GM20431 (cell line): ENCODE measurements around the gene UBE2E1.

Experiments
- in situ Hi-C: fragments of 300-500 bp; cut with MseI, MboI; formaldehyde crosslinking; loops from one replicate; pipeline ENCODE4 v1.15.0; 2020; ENCODE audit warnings: low sequenced_read_pairs; ENCODE audit not compliant: unreplicated experiment

UBE2E1 gene

DNA sequence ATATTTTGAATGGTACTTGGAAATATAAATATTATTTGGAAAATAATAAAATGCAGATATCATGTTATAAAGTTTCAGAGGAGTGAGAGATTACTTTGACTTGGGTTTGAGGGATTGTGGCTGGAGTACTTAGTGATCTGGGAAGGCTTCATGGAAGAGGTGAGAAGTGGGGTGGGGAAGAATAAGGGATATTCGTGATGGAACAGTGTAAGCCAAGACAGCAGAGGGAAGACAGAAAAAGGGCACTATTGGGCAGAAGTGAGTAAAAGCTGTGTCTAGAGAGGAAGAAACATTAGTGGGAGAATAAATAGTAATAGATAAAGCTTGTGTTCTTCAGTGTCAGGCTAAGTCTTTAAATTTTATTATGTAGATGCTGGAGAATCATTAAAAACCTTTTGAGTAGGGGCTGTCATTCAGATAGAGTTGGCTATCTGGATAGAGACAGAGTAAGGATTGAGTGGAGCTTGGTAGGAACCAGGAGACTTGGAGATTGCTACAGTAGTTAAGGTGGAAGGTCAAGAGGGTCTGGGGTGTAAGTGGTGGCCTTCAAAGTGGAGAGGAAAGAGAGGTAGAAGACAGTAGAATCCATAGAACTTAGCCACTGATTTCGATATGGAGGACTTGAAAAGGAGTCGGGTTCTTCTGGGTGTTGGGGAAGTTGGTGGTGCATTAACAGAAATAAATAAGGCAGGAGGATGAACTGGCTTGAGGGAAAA, 11.9 kb downstream of the UBE2E1 start:
- in situ Hi-C loops: no loop called here

DNA sequence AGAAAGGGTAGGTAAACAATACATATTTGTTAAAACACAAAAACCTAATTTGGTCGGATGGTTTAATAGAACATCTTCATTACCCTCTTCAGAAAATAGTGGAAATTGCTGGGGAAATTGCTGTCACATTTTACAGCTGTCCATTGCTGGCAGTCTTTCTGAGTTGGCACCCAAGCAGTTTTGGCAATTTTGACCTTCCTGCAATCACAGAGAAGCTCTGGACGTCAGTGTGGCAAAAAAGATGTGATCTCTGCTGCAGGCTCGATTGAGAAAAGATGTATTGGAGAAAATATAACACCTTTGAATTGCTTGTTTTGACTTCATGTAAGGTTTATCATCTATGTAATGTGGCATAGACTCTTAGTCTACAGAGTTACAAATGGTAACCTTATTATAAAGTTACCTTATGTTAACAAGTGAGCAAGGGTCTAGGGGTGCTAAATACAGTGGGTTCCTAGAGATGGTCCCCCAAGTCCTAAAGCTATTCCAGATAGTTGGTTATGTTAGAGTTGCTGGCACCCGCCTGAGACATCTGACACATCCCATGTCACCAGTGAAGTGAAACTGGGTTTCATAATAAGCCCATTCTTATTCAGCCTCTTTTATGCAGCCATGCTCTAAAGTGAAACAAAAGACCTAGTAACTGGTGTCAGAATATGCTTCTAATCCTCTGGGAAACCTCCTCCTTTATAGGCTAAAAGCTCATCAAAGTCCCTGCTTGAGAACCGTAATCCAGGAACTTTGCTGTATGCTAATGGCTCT, 14.0 kb downstream of the UBE2E1 start:
- in situ Hi-C loops: no loop called here

DNA sequence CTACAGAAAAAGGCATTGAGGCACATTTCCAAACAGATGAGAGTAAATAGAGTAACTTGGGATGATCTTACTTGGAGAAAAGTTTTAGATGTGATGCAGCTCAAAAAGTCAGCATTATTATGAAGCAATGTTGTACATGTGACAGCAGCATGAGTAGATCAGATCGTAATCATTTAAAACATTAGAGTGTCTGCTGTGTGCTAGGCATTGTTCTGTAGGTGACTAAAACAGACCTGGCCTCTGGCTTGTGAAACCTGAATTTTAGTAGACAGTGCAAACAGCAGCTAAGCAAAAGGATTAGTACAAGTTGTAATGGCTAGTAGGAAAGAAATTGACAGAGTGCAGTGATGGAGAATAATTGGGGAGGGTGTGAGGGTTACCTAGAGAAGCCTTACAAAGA, 15.1 kb downstream of the UBE2E1 start:
- in situ Hi-C loops: no loop called here

DNA sequence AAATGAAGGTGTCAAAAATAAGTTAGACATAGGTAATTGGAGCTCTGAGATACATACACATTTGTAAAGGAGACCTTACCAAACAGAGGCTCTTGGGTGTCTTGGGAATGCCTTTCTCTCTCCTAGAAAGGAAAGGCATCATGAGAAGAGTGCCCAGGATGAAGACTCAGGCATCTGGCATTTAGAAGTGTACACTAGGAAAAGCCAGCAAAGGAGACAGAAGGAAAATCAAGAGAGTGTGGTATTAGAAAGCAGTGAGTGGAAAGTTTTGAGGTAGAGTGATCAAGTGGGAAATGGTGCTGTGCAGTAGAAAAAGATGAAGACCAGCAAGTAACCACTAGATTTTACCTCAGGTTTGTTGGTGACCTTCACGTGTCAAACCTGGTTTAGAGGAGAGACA, 16.1 kb downstream of the UBE2E1 start:
- in situ Hi-C loops: no loop called here

DNA sequence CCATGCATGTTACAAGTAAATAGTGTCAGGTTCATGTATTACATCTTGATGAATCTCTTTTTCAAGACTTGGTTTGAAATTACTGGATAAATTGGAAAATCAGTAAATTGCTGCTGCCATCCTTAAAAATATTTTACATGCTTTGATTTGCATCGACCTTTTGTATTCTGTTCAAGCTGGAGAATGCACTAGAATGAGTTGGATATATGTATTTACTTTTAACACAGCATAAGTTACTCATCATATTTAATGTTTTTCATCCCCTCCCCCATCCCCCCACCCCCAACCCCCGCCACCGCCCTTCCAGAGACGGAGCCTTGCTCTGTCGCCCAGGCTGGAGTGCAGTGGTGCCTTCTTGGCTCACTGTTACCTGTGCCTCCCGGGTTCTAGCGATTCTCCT, 16.8 kb downstream of the UBE2E1 start:
- in situ Hi-C loops: no loop called here

DNA sequence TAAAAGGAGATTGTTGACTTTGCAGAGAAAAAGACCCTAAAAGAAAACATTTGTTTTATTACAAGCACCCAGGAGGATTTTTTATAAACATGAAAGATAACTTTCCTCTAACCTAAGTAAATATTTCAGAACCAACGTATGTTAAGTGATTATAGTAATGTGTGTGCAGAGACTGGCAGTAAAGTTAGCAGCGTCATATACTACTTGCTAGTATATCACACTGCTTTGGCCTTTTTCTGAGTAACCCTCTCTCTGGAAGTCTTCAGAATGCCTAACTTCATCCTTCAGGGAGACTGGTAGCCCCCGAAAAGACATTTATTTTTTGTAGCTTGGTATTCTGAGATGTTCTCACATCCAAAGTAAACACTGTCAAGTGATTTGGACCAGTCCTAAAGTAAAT, 17.9 kb downstream of the UBE2E1 start:
- in situ Hi-C loops: no loop called here

DNA sequence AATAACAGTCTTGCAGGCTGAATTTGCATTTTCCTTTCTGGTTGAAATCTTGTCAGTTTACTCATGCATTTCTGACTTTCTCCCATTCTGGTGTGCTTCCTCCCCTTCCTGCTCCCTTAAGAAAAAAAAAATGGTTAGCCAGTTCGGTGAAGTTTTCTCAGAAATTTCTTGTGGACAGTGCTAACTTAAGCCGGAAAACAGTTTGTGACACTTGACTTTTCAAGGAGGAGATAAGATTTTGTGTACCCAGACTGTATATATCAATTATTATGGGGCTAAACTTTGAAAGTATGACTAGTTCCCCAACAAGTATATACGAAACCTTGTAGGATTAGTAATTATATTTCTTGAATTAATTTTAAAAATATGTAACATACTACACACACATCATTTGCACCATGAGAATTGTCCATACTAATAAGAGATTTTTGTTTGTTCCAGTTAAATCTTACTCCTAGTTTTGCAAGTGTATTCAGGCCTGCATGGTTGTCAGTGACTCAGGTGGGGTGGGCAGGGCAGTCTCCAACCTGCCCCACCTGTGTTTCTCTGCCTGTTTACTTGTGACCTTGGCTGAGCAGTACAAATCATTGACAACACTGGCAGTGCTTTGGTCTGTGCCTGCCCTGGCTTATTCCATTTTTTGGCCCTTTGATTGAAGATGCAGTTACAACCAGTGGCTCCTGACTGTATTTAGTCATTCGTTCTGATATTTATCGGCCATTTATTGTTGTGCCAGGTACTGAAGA, 19.1 kb downstream of the UBE2E1 start:
- in situ Hi-C loops: no loop called here

DNA sequence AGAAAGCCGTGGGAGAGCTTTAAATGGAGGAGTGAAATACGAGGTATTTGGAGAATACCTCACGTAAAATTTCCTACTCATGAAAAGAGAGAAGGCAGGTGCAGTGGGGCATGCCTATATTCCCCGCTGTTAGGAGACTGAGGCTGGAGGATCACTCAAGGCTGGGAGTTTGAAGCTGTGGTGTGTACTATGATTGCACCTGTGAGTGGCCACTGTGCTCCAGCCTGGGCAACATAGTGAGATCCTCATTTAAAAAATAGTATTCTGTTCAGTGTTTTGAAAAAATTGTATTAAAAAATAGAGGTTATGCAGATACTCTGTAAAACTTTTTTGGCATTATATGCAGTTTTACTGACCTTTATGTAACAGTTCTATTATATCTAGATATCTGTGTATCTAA, 20.0 kb downstream of the UBE2E1 start:
- in situ Hi-C loops: no loop called here

DNA sequence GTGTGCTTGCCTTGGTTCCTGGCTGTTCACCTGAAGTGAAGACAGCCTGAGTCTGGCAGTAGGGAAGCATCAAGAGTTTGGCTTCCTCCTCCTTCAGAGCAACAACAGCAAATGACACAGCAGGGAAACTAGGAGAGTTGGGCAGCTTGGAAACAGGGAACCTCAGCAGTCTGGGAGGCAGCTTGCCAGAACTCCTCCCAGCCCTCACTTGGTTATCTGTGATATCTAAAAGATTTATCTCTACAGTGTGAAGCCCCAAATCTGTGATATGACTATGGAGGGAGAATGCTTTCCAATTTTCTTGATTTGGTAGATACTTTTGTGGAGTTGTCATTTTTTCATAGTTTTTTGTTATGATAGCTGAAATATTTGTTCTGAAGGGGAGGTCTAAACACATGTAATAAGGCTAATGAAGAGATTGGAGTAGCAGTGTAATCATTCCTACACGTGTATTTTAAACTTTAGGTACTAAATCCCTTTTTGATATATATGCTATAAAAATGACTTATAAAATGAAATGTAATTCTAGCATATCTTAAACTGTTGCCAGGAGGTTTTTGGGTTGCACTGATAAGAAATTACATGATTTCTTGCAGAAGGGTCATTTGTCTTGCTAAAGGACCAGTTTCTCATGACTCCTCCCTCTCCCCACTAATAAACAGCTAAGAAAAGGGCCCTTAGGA, 20.8 kb downstream of the UBE2E1 start:
- in situ Hi-C loops: no loop called here

DNA sequence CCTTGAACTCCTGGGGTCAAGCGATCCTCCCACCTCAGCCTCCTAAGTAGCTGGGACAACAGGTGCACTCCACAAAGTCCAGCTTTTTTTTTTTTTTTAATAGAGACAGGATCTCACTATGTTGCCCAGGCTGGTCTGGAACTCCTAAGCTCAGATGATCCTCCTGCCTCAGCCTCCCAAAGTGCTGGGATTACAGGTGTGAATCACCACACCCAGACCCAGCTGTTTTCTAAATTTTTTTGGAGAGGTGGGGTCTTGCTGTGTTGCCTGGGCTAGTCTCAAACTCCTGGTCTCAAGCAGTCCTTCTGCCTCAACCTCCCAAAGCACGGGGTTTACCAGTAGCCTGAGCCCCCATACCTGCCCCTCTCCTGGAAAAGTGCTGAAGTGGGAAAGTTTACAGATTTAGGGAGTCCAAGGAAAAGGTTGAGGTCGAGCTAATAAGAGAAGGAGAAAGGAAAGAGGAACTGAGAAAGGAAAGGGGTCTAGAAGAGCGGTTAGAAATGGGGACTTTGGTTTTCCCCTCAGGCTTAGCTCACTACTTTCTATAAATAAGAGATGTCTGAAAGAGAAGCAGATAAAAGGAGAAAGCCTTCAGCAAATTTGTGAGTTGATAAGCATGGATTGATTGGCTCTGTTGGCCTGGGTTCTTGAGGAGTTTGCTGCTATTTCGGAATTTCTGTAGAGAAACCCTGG, 23.6 kb downstream of the UBE2E1 start:
- in situ Hi-C loops: no loop called here

DNA sequence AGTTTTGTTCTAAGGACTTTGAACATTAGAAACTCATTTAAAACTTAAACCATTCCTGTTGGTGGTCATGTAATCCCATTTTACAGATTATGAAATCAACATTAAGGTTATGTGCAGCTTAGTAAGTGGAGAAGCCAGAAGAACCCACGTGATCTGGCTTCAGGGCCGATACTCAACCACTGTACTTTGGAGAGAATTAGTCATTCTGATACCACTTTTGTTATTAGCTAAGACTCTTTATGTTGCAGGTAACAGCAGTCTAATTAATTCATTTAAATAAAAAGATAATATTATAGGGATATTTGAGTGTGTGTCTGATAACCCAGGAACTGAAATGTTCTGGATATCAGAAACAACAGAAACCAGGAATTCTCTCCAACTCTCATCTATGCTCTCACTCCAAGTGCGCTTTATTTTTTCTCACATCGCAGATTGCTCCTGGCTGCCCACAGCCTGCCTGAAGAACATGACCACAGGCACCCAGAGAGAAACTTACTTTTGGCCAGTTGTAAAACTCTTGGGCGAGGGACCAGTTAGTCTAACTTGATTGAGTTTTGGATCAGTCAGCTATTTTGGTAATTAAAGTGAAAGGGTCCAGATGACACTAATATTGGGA, 25.2 kb downstream of the UBE2E1 start:
- in situ Hi-C loops: no loop called here

DNA sequence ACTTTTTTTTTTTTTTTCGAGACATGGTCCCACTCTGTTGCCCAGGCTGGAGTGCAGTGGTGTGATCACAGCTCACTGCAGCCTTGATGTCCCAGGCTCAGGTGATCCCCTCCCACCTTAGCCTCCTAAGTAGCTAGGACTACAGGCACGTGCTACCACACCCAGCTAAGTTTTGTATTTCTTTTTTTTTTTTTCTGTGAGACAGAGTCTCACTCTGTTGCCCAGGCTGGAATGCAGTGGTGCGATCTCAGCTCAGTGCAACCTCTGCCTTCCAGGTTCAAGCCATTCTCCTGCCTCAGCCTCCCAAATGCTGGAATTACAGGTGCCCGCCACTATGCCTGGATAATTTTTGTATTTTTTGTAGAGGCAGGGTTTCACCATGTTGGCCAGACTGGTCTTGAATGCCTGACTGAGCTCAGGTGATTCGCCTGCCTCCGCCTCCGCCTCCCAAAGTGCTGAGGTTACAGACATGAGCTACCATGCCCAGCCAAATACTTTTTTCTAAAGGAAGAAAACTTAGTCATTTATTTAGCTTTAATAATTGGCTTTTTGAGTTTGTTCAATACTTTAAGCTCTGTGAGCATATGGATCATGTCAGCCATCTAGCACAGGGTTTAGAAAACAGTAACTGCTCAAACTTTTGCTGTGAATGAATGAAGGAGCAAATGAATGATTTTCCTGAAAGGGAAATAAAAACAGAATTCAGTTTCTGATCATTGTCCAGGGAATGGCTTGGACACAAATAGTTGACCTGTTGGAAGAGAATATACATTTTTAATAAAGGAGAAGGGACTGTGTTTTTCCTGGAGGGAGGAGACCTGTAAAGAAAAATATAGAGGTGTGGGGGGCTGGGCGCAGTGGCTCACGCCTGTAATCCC, 26.0 kb downstream of the UBE2E1 start:
- in situ Hi-C loops: no loop called here

DNA sequence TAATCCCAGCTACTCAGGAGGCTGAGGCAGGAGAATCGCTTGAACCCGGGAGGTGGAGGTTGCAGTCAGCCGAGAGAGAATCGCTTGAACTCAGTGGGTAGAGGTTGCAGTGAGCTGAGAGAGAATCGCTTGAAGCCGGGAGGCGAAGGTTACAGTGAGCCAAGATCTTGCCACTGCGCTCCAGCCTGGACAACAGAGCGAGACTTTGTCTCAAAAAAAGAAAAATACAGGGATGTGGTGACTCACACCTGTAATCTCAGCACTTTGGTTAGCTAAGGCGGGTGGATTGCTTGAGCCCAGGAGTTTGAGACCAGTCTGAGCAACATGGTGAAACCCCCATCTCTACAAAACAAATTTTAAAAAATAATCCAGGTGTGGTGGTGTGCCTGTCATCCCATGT, 26.8 kb downstream of the UBE2E1 start:
- in situ Hi-C loops: no loop called here

DNA sequence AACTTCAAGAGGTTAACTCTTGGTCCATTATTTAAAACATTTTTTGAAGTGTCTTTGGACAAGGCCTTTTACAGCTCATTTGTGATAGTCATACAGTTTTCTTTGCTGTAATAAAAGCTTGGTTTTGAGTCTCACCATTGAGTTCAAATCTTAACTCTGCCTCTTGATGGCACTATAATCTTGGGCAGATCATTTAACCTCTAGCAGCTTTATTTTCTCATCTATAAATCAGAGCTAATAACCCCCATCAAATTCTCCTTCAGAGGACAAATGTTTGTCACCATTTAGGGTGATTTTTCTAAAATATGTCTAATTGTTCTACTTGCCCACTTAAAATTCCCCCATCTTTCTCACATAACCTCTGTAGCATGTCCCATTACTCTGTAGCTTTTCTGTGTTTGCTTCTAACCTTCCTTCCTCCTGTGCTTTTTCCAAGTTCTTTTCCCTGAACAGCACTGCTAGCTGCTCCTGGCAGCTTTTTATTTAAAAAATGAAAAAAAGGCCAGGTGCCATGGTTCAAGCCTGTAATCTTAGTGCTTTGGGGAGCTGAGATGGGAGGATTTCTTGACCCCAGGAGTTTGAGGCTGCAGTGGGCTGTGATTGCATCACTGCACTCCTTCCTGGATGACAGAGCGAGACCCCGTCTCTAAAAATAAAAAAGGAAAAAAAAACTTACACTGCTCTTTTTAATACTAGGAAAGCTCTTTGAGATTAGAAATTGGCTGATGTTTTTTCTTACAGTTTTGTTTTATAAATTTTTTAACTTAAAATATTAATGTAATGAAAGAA, 28.5 kb downstream of the UBE2E1 start:
- in situ Hi-C loops: no loop called here

DNA sequence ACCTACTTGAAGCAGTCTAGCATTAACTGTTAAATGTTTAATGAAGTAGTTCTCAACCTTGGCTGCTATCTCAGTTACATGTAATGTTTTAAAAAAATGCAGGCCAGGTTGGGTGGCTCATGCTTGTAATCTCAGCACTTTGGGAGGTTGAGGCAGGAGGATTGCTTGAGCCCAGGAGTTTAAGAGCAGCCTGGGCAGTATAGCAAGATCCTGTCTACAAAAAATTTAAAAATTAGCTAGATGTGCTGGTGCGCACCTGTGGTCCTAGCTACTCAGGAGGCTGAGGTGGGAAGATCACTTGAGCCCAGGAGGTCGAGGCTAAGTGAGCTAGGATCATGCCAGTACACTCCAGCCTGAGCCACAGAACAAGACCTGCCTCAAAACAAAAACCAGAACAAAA, 29.3 kb downstream of the UBE2E1 start:
- in situ Hi-C loops: no loop called here

DNA sequence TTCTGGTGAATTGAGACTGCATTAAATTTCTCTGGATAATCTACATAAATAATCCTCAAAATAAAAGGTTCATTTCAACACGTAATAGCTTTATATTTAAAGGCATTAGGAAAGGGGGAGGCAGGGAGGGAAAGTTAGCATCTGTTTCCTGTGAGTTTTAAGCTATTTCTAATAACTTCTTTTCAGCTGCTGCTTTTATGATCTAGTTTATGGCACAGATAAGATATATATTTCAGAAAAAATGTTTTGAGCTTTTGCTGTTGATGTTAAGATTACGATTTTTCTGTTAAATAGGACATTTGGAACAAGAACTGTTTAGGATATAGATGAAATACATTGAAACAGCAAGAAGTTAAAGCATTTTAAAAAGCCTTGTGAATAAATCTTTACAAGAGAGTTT, 30.0 kb downstream of the UBE2E1 start:
- in situ Hi-C loops: no loop called here

DNA sequence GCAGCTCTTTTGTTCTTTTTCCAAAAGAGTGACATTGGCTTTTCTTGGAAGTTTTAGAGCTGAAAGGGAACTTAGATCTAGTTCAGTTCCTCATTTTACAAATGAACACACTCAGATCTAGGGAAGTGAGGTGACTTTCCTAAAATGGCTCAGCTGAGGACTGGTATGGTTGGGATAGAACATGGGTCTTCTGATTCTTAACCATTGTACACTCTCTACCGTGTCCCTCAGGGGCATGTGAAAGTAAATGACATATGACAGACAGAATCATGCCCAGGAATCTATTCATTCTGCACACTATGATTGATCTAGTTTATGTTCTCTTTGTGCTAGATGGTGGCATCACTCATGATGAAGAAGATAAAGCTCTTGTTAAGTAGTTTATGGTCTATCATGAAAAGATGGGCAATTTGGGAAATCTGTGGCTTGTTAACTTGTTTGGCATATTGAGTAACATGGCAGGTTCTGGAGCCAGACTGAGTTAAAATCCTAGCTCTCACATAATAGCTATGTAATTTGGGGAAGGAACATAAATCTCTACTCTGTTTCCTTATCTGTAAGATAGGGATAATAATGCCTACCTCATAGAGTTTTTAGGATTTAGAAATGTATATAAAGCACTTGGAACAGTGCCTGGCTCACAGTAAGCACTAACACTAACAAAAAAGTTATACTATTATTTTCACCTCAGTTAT, 30.9 kb downstream of the UBE2E1 start:
- in situ Hi-C loops: no loop called here
